ENCODE data around the gene GEMIN4.

GEMIN4 gene

GRCh38 chr17:721540-721937 is 30.5 kb downstream of the GEMIN4 start:
- no peak overlapping the region for H4K8ac ChIP-seq (ENCODE audit: low read length)
- WGBS, result 92% methylated on average over 5 of the region's 5 CpGs
- no peak for DNase-seq

GRCh38 chr17:720706-721539 is 31.1 kb downstream of the GEMIN4 start:
- peaks cover 6% of the 10 kb centered on the region for H3K79me1 ChIP-seq (replicated peaks; ENCODE audit: low read length, poor library complexity, severe bottlenecking)
- H3K23ac ChIP-seq (ENCODE audit: low read length in 2 of 2), result no peak overlapping the region
- H3K4me3 ChIP-seq (ENCODE audit: insufficient read depth in 1 of 2, low read depth in 1 of 2, low read length in 2 of 2), result no peak overlapping the region
- no peak overlapping the region for H2BK12ac ChIP-seq (ENCODE audit: low read length in 2 of 2)
- no peaks in the 10 kb centered on the region for H3K9me3 ChIP-seq (ENCODE audit: control insufficient read depth, low read length)
- no peak overlapping the region for H2AFZ ChIP-seq (ENCODE audit: low read depth, low read length)
- H3K14ac ChIP-seq (ENCODE audit: low read length in 2 of 2), result no peak overlapping the region
- DNase-seq, result no peak
- no peak overlapping the region for H3K27ac ChIP-seq (ENCODE audit: low read length, poor library complexity, severe bottlenecking)
- WGBS, result 90% methylated on average over 11 of the region's 13 CpGs
- no peaks in the 10 kb centered on the region for H3K4me1 ChIP-seq (ENCODE audit: control insufficient read depth, insufficient read depth, low read depth, low read length)
- no peak overlapping the region for H3K4ac ChIP-seq (ENCODE audit: low read depth in 1 of 2, low read length in 2 of 2)
- no peak overlapping the region for H4K91ac ChIP-seq (ENCODE audit: low read length)
- H3K4me2 ChIP-seq (ENCODE audit: low read length, poor library complexity, severe bottlenecking), result no peak overlapping the region
- no peak overlapping the region for H2BK120ac ChIP-seq (ENCODE audit: low read depth, low read length)
- no peak overlapping the region for H3K9ac ChIP-seq (ENCODE audit: low read length)
- H4K8ac ChIP-seq (ENCODE audit: low read length), result no peak overlapping the region
- no peak overlapping the region for H2BK15ac ChIP-seq (ENCODE audit: low read depth, poor library complexity, severe bottlenecking)
- no peaks in the 10 kb centered on the region for H3K27me3 ChIP-seq (ENCODE audit: control insufficient read depth in 1 of 2, insufficient read depth in 1 of 2, low read length in 2 of 2)
- H2AK5ac ChIP-seq (ENCODE audit: low read length, severe bottlenecking), result no peak overlapping the region
- H3K18ac ChIP-seq (ENCODE audit: low read depth in 1 of 2, low read length in 2 of 2), result no peak overlapping the region
- no peak overlapping the region for H2BK5ac ChIP-seq (ENCODE audit: low read depth, low read length, poor library complexity, severe bottlenecking)
- H3K36me3 ChIP-seq (ENCODE audit: control insufficient read depth in 1 of 2, insufficient read depth in 2 of 2, low read depth in 1 of 2, low read length in 2 of 2), result peaks cover 0 to 9% of the 10 kb centered on the region in 2 experiments

More at GRCh38 chr17:721540-721937, 30.5 kb downstream of the GEMIN4 start:
- Histone ChIP-seq H3K9ac (ENCODE audit: low read length) (no peak overlapping the region), H3K18ac (ENCODE audit: low read depth in 1 of 2, low read length in 2 of 2) (no peak overlapping the region), H3K4me3 (ENCODE audit: insufficient read depth in 1 of 2, low read depth in 1 of 2, low read length in 2 of 2) (no peak overlapping the region), H3K4me2 (ENCODE audit: low read length, poor library complexity, severe bottlenecking) (no peak overlapping the region), H3K9me3 (ENCODE audit: control insufficient read depth, low read length) (no peaks in the 10 kb centered on the region), H2BK5ac (ENCODE audit: low read depth, low read length, poor library complexity, severe bottlenecking) (no peak overlapping the region), H3K36me3 (ENCODE audit: control insufficient read depth in 1 of 2, insufficient read depth in 2 of 2, low read depth in 1 of 2, low read length in 2 of 2) (peaks cover 0 to 9% of the 10 kb centered on the region in 2 experiments), H3K79me1 (replicated peaks; ENCODE audit: low read length, poor library complexity, severe bottlenecking) (peaks cover 6% of the 10 kb centered on the region), H2BK120ac (ENCODE audit: low read depth, low read length) (no peak overlapping the region), H3K4me1 (ENCODE audit: control insufficient read depth, insufficient read depth, low read depth, low read length) (no peaks in the 10 kb centered on the region), H2AK5ac (ENCODE audit: low read length, severe bottlenecking) (no peak overlapping the region), H2BK12ac (ENCODE audit: low read length in 2 of 2) (no peak overlapping the region), H2AFZ (ENCODE audit: low read depth, low read length) (no peak overlapping the region), H3K27ac (ENCODE audit: low read length, poor library complexity, severe bottlenecking) (no peak overlapping the region), H4K91ac (ENCODE audit: low read length) (no peak overlapping the region), H3K27me3 (ENCODE audit: control insufficient read depth in 1 of 2, insufficient read depth in 1 of 2, low read length in 2 of 2) (no peaks in the 10 kb centered on the region), H3K4ac (ENCODE audit: low read depth in 1 of 2, low read length in 2 of 2) (no peak overlapping the region), H3K23ac (ENCODE audit: low read length in 2 of 2) (no peak overlapping the region), H2BK15ac (ENCODE audit: low read depth, poor library complexity, severe bottlenecking) (no peak overlapping the region), H3K14ac (ENCODE audit: low read length in 2 of 2) (no peak overlapping the region)

- H2BK120ac ChIP-seq (ENCODE audit: low read depth, low read length), result no peak overlapping the region
- peaks cover 9% of the 10 kb centered on the region for H3K4me1 ChIP-seq (ENCODE audit: control insufficient read depth, insufficient read depth, low read depth, low read length)
- H3K23ac ChIP-seq (ENCODE audit: low read length in 2 of 2), result no peak overlapping the region
- H3K36me3 ChIP-seq (ENCODE audit: control insufficient read depth in 1 of 2, insufficient read depth in 2 of 2, low read depth in 1 of 2, low read length in 2 of 2), result peaks cover 0 to 9% of the 10 kb centered on the region in 2 experiments
- H2AK5ac ChIP-seq (ENCODE audit: low read length, severe bottlenecking), result no peak overlapping the region
- H4K91ac ChIP-seq (ENCODE audit: low read length), result no peak overlapping the region
- H3K27me3 ChIP-seq (ENCODE audit: control insufficient read depth in 1 of 2, insufficient read depth in 1 of 2, low read length in 2 of 2), result no peaks in the 10 kb centered on the region
- no peak overlapping the region for H3K4me2 ChIP-seq (ENCODE audit: low read length, poor library complexity, severe bottlenecking)
- no peak overlapping the region for H3K18ac ChIP-seq (ENCODE audit: low read depth in 1 of 2, low read length in 2 of 2)
- no peak overlapping the region for H3K27ac ChIP-seq (ENCODE audit: low read length, poor library complexity, severe bottlenecking)
- H2BK15ac ChIP-seq (ENCODE audit: low read depth, poor library complexity, severe bottlenecking), result no peak overlapping the region
- 100% methylated on average over 4 of the region's 5 CpGs for WGBS
- H3K4me3 ChIP-seq (ENCODE audit: insufficient read depth in 1 of 2, low read depth in 1 of 2, low read length in 2 of 2), result no peak overlapping the region
- H2AFZ ChIP-seq (ENCODE audit: low read depth, low read length), result no peak overlapping the region
- no peak overlapping the region for H3K9ac ChIP-seq (ENCODE audit: low read length)
- H3K9me3 ChIP-seq (ENCODE audit: control insufficient read depth, low read length), result no peaks in the 10 kb centered on the region
- H3K79me1 ChIP-seq (replicated peaks; ENCODE audit: low read length, poor library complexity, severe bottlenecking), result peaks cover 7% of the 10 kb centered on the region
- H3K4ac ChIP-seq (ENCODE audit: low read depth in 1 of 2, low read length in 2 of 2), result no peak overlapping the region
- no peak overlapping the region for H2BK5ac ChIP-seq (ENCODE audit: low read depth, low read length, poor library complexity, severe bottlenecking)
- no peak overlapping the region for H4K8ac ChIP-seq (ENCODE audit: low read length)
- no peak overlapping the region for H3K14ac ChIP-seq (ENCODE audit: low read length in 2 of 2)
- DNase-seq, result no peak
- H2BK12ac ChIP-seq (ENCODE audit: low read length in 2 of 2), result no peak overlapping the region
Measured at GRCh38 chr17:718075-718474, 34.0 kb downstream of the GEMIN4 start.

- DNase-seq, result no peak
- no peak overlapping the region for H2AK5ac ChIP-seq (ENCODE audit: low read length, severe bottlenecking)
- no peak overlapping the region for H4K91ac ChIP-seq (ENCODE audit: low read length)
- no peak overlapping the region for H2BK15ac ChIP-seq (ENCODE audit: low read depth, poor library complexity, severe bottlenecking)
- H3K4me3 ChIP-seq (ENCODE audit: insufficient read depth in 1 of 2, low read depth in 1 of 2, low read length in 2 of 2), result no peak overlapping the region
- no peak overlapping the region for H2BK120ac ChIP-seq (ENCODE audit: low read depth, low read length)
- H3K4me2 ChIP-seq (ENCODE audit: low read length, poor library complexity, severe bottlenecking), result no peak overlapping the region
- H2BK5ac ChIP-seq (ENCODE audit: low read depth, low read length, poor library complexity, severe bottlenecking), result no peak overlapping the region
- H2BK12ac ChIP-seq (ENCODE audit: low read length in 2 of 2), result no peak overlapping the region
- H3K27ac ChIP-seq (ENCODE audit: low read length, poor library complexity, severe bottlenecking), result no peak overlapping the region
- no peak overlapping the region for H3K4ac ChIP-seq (ENCODE audit: low read depth in 1 of 2, low read length in 2 of 2)
- H3K23ac ChIP-seq (ENCODE audit: low read length in 2 of 2), result no peak overlapping the region
- peaks cover 36 to 40% of the 10 kb centered on the region in 2 experiments for H3K36me3 ChIP-seq (ENCODE audit: control insufficient read depth in 1 of 2, insufficient read depth in 2 of 2, low read depth in 1 of 2, low read length in 2 of 2)
- H3K9ac ChIP-seq (ENCODE audit: low read length), result no peak overlapping the region
- no peaks in the 10 kb centered on the region for H3K9me3 ChIP-seq (ENCODE audit: control insufficient read depth, low read length)
- H3K4me1 ChIP-seq (ENCODE audit: control insufficient read depth, insufficient read depth, low read depth, low read length), result peaks cover 7% of the 10 kb centered on the region
- no peak overlapping the region for H3K14ac ChIP-seq (ENCODE audit: low read length in 2 of 2)
- H2AFZ ChIP-seq (ENCODE audit: low read depth, low read length), result no peak overlapping the region
- WGBS, result 82% methylated on average over 5 of the region's 5 CpGs
- H4K8ac ChIP-seq (ENCODE audit: low read length), result no peak overlapping the region
- peaks cover 37% of the 10 kb centered on the region for H3K79me1 ChIP-seq (replicated peaks; ENCODE audit: low read length, poor library complexity, severe bottlenecking)
- H3K18ac ChIP-seq (ENCODE audit: low read depth in 1 of 2, low read length in 2 of 2), result no peak overlapping the region
- H3K27me3 ChIP-seq (ENCODE audit: control insufficient read depth in 1 of 2, insufficient read depth in 1 of 2, low read length in 2 of 2), result no peaks in the 10 kb centered on the region
Measured at GRCh38 chr17:708132-708531, 43.9 kb downstream of the GEMIN4 start.
